LNCaP clone FGC (cell line): ENCODE measurements around the gene ADCY6.
A peak's percentile ranks its signal among the peaks of the same experiment; 100 is the strongest.

Source experiments
- DNase-seq: peaks from one replicate; pipeline ENCODE4 v3.0.0-alpha.2; 2011; ENCODE audit warnings: low read depth
- H3K4me3 ChIP-seq: 2 replicates; pipeline ENCODE4 v1.5.1; 2011; ENCODE audit warnings: mild to moderate bottlenecking, low read depth, low read length, control low read depth
- CTCF ChIP-seq: IDR thresholded peaks from 2 replicates; pipeline ENCODE4 v1.5.1; 2012; ENCODE audit warnings: mild to moderate bottlenecking; ENCODE audit not compliant: control insufficient read depth, insufficient read depth; ENCODE audit errors: extremely low read depth

Gene ADCY6

GRCh38 chr12:48788854-48789775, at the start of gene ADCY6:
TSS of gene ADCY6 (minus strand) at chr12:48789089. CDS start at chr12:48783434, 5,655 bp downstream.
- TF ChIP-seq CTCF: 0 out of 2 replicates have a peak, but pooled peaks have one; percentile 7
- H3K4me3 ChIP-seq: peak within 1 kb of the TSS; percentile 87

GRCh38 chr12:48838048-48838447, 49.2 kb upstream of the ADCY6 start:
- no peak overlapping the region for H3K4me3 ChIP-seq
- no peak for TF ChIP-seq CTCF
- DNase-seq: no peak

More at GRCh38 chr12:48788854-48789775, at the start of gene ADCY6:
- DNase-seq: peak; percentile 39

DNA sequence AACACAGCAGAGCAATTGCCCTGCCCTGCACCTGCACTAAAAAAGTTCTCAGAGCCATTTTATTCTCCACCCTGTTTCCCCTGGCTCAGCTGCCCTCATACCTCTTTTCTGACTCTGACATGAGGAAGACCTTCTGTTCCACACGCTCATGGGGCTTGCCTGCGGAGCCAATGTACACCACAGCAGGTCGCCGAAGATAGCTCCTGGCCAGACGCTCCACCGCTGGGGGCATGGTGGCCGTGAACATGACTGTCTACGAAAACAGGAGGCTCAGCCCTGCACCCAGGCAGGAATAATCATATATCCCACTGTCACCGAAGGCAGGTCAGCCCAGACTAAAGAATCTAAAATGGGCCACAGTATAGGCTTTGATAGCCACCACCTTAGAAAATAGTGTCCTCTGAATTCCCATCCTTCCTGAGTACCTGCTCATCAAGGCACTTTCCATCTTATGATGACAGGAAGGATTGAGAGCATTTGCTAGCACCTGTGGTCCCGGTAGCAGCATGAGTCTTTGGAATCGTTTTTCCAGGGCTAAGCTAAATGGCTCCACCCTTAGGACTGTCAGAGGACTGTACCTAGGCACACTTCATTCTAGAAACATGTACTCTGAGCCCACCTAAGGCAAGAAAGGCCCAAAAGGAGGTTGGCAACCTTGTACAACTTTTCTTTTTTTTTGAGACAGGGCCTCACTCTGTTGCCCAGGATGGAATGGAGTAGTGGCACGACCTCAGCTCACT, 43.6 kb upstream of the ADCY6 start:
- DNase-seq: no peak
- TF ChIP-seq CTCF: no peak
- no peak overlapping the region for H3K4me3 ChIP-seq

- no peak for TF ChIP-seq CTCF
- no peak overlapping the region for H3K4me3 ChIP-seq
- DNase-seq: no peak
These were observed 42.4 kb upstream of the ADCY6 start for GRCh38 chr12:48831257-48831656.

DNA sequence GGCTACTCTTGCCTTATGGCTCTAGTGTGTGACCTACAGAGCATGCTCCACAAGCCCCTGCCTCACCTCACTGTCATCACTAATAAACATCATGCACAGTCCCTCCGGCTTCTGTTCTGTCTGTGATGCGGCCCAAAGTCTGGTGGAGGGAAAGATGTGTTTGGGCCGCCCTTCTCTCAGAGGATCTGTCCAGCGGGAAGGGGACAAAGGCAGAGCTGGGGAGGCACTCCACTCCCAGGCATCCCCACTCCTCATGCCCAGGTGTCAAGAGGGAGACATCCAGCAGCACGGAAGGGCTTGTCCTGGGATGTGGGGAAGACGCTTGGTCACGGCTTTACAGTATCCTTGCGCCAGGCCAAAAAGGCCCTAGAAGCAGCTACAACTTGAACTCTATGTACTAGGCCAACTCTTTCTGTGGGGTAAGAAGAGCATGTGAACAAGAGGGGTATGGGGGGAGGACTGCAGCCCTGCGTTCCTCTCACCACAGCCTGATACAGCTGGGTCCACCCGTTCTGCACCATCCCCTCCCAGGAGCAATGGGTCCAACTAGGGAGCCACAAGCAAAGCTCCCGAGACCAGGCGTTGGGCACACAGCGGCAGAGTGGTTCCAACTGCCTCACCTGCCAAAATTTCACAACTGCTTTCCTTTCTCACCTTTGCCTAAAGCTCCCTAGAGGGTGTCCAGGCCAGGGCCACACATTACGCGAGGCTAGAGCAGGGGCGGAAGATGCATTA, 40.1 kb upstream of the ADCY6 start:
- DNase-seq: no peak
- no peak overlapping the region for H3K4me3 ChIP-seq
- no peak for TF ChIP-seq CTCF

GRCh38 chr12:48828293-48828692, 39.4 kb upstream of the ADCY6 start:
- DNase-seq: no peak
- TF ChIP-seq CTCF: no peak
- no peak overlapping the region for H3K4me3 ChIP-seq
